K562 (cell line): ENCODE measurements around the gene IL21. TPM values are rescaled to one million over a fixed set of nuclear protein-coding genes. Genes with fewer than 3 reads are reported as not detected.

Experiments
- ATAC-seq: fragments of 200-7000 bp; cut with Tn5 transposase; 3 replicates; pipeline ENCODE4 v1.9.1; 2020; ENCODE audit warnings: moderate library complexity
- BruUV-seq: library from RNA; stranded (reverse); fragments of 400-500 nt; replicated peaks from 2 replicates; lab custom pipeline; 2021; lab: Mats Ljungman, UMichigan
- CTCF ChIA-PET: fragments of 300-600 bp; formaldehyde crosslinking; extraction: SDS; loops from one replicate; lab custom pipeline; 2021; ENCODE audit warnings: low intra/inter-chr PET ratio; lab: Yijun Ruan, JAX
- POLR2A ChIA-PET: fragments of 300-600, 350-650 bp; sonication (Branson Sonifier 250); formaldehyde crosslinking; extraction: SDS; loops from one replicate; lab custom pipeline; 2021; ENCODE audit warnings: antibody characterized with exemption, inconsistent platforms; lab: Yijun Ruan, JAX
- DNase-seq, 4 experiments: peaks; one replicate each; pipeline versions ENCODE4 v3.0.0 to v3.0.0-alpha.2; 2011 to 2018; ENCODE audit warnings: low spot score in 3 of 4, mixed read lengths in 3 of 4; ENCODE audit errors: extremely low read depth in 1 of 4
- FAIRE-seq: peaks from 2 replicates; lab custom pipeline; 2011; peaks lifted over from hg19 to GRCh38; lab: Jason Lieb, UNC
- H2AFZ ChIP-seq: 2 replicates; pipeline ENCODE4 v1.6.0; 2011; ENCODE audit warnings: low read depth, low read length, control low read depth, inconsistent platforms
- H3K27ac ChIP-seq: fragments of 200-600 bp; 3 replicates; pipeline ENCODE4 v1.8.0; 2011; ENCODE audit warnings: low read depth, mild to moderate bottlenecking, control low read depth, inconsistent platforms, low read length, moderate library complexity, mixed read lengths; ENCODE audit errors: extremely low read depth
- H3K27me3 ChIP-seq, 2 experiments: fragments of 300-600 bp in 1 of 2; 2 replicates in 1 of 2; 3 replicates in 1 of 2; pipeline versions ENCODE4 v1.6.0 to v1.8.0; 2011; ENCODE audit warnings: inconsistent platforms in 2 of 2, low read length in 2 of 2, mild to moderate bottlenecking in 1 of 2, mixed read lengths in 1 of 2, moderate library complexity in 1 of 2; ENCODE audit not compliant: control insufficient read depth in 2 of 2, insufficient read depth in 2 of 2
- H3K36me3 ChIP-seq: fragments of 300-600 bp; 3 replicates; pipeline ENCODE4 v1.8.0; 2011; ENCODE audit warnings: mild to moderate bottlenecking, low read length, inconsistent platforms; ENCODE audit not compliant: control insufficient read depth, insufficient read depth
- H3K4me1 ChIP-seq, 2 experiments: fragments of 200-600 bp in 1 of 2; replicated peaks in 1 of 2; 2 replicates in 1 of 2; 3 replicates in 1 of 2; pipeline versions ENCODE4 v1.5.1 to v1.8.0; 2011; ENCODE audit warnings: inconsistent platforms in 2 of 2, low read length in 2 of 2, mild to moderate bottlenecking in 1 of 2, mixed read lengths in 1 of 2, moderate library complexity in 1 of 2; ENCODE audit not compliant: control insufficient read depth in 2 of 2, insufficient read depth in 2 of 2
- H3K4me2 ChIP-seq: 2 replicates; pipeline ENCODE4 v1.6.1; 2011; ENCODE audit warnings: low read length, control low read depth, inconsistent platforms, mixed read lengths; ENCODE audit not compliant: insufficient read depth
- H3K4me3 ChIP-seq: fragments of 200-600 bp; sonication (generic), shearing (Covaris generic); 2 replicates; pipeline ENCODE4 v1.5.1; 2016; ENCODE audit warnings: control low read depth, inconsistent platforms
- H3K79me2 ChIP-seq: fragments of 200-600 bp; 3 replicates; pipeline ENCODE4 v1.8.0; 2011; ENCODE audit warnings: low read length, inconsistent platforms; ENCODE audit not compliant: control insufficient read depth, insufficient read depth
- H3K9ac ChIP-seq, 2 experiments: 2 replicates each; pipeline versions ENCODE4 v1.6.0 to v1.6.1; 2011; ENCODE audit warnings: low read depth in 2 of 2, low read length in 2 of 2, control low read depth in 1 of 2, inconsistent platforms in 1 of 2, mild to moderate bottlenecking in 1 of 2, mixed read lengths in 1 of 2; ENCODE audit not compliant: insufficient read depth in 1 of 2
- H3K9me1 ChIP-seq: one replicate; pipeline ENCODE4 v1.6.0; 2011; ENCODE audit warnings: inconsistent platforms, mild to moderate bottlenecking, low read length, moderate library complexity; ENCODE audit not compliant: control insufficient read depth, insufficient read depth
- H3K9me3 ChIP-seq: replicated peaks from 2 replicates; pipeline ENCODE4 v1.5.1; 2011; ENCODE audit warnings: low read depth, low read length, inconsistent platforms; ENCODE audit not compliant: control insufficient read depth, insufficient read depth
- H4K20me1 ChIP-seq: replicated peaks from 2 replicates; pipeline ENCODE4 v1.6.1; 2011; ENCODE audit warnings: low read length, inconsistent platforms, mixed read lengths; ENCODE audit not compliant: control insufficient read depth, insufficient read depth
- ATF3 ChIP-seq, 2 experiments: fragments of 450-650 bp in 1 of 2; sonication (generic) in 1 of 2; formaldehyde crosslinking in 1 of 2; IDR thresholded peaks in 1 of 2; conservative IDR thresholded peaks in 1 of 2; 2 replicates each; pipeline versions ENCODE4 v1.6.1 to v1.8.1; 2016 to 2023; ENCODE audit warnings: mild to moderate bottlenecking in 2 of 2, moderate library complexity in 2 of 2, inconsistent platforms in 1 of 2, missing genetic modification reagents in 1 of 2
- ATF7 ChIP-seq: fragments of 450-650 bp; IDR thresholded peaks from 2 replicates; pipeline ENCODE4 v1.7.1; 2014; ENCODE audit warnings: mild to moderate bottlenecking, moderate library complexity
- CEBPZ ChIP-seq: fragments of 150-350 bp; IDR thresholded peaks from 2 replicates; pipeline ENCODE4 v1.6.1; 2014; ENCODE audit warnings: low read depth, mild to moderate bottlenecking, low read length, borderline replicate concordance
- EWSR1 ChIP-seq: fragments of 450-650 bp; IDR thresholded peaks from 2 replicates; pipeline ENCODE4 v1.6.1; 2018; ENCODE audit warnings: borderline replicate concordance, mild to moderate bottlenecking, low read depth, moderate library complexity; ENCODE audit not compliant: partially characterized antibody
- FIP1L1 ChIP-seq: fragments of 200-400 bp; formaldehyde crosslinking; IDR thresholded peaks from 2 replicates; pipeline ENCODE4 v1.6.1; 2018; ENCODE audit warnings: mild to moderate bottlenecking, low read depth, low read length; ENCODE audit not compliant: poor library complexity, severe bottlenecking
- FOXJ2 ChIP-seq: fragments of 200-800 bp; sonication (Bioruptor generic); IDR thresholded peaks from 2 replicates; pipeline ENCODE4 v1.6.1; 2016; ENCODE audit warnings: missing genetic modification characterization, missing compliant biosample characterization
- ILF3 ChIP-seq: fragments of 450-650 bp; IDR thresholded peaks from 2 replicates; pipeline ENCODE4 v1.6.1; 2018; ENCODE audit warnings: antibody characterized with exemption, mild to moderate bottlenecking, moderate library complexity, borderline replicate concordance
- JUN ChIP-seq, 2 experiments: sonication (generic) in 1 of 2; formaldehyde crosslinking in 1 of 2; IDR thresholded peaks; 2 replicates each; pipeline versions ENCODE4 v1.6.1 to v1.8.0; 2012 to 2022; ENCODE audit warnings: borderline replicate concordance in 2 of 2, mild to moderate bottlenecking in 2 of 2, improper control_type of control experiment in 1 of 2, low read depth in 1 of 2, low read length in 1 of 2, missing genetic modification reagents in 1 of 2
- JUND ChIP-seq, 2 experiments: IDR thresholded peaks; 2 replicates in 1 of 2; 3 replicates in 1 of 2; pipeline ENCODE4 v1.6.1; 2011; ENCODE audit warnings: borderline replicate concordance in 2 of 2, low read depth in 2 of 2, low read length in 2 of 2, improper control_type of control experiment in 1 of 2, missing biosample characterization in 1 of 2, missing genetic modification characterization in 1 of 2, missing genetic modification reagents in 1 of 2
- KDM1A ChIP-seq, 2 experiments: fragments of 450-650 bp; IDR thresholded peaks; 2 replicates each; pipeline ENCODE4 v1.6.1; 2016; ENCODE audit warnings: mild to moderate bottlenecking in 2 of 2
- KDM4B ChIP-seq, 2 experiments: fragments of 450-650 bp in 1 of 2; sonication (generic) in 1 of 2; IDR thresholded peaks; 2 replicates each; pipeline ENCODE4 v1.6.1; 2016 to 2017; ENCODE audit warnings: borderline replicate concordance in 2 of 2, antibody characterized with exemption in 1 of 2, low read depth in 1 of 2, mild to moderate bottlenecking in 1 of 2
- POLR2AphosphoS5 ChIP-seq: IDR thresholded peaks from 2 replicates; pipeline ENCODE4 v1.6.1; 2011; ENCODE audit warnings: mild to moderate bottlenecking, low read depth, low read length, moderate library complexity; ENCODE audit not compliant: control insufficient read depth, insufficient read depth
- RCOR1 ChIP-seq, 2 experiments: IDR thresholded peaks; 2 replicates each; pipeline ENCODE4 v1.6.1; 2012; ENCODE audit warnings: low read depth in 2 of 2, low read length in 2 of 2, borderline replicate concordance in 1 of 2, improper control_type of control experiment in 1 of 2
- ZBTB17 ChIP-seq: fragments of 450-650 bp; formaldehyde crosslinking; IDR thresholded peaks from 2 replicates; pipeline ENCODE4 v1.4.0; 2020; ENCODE audit warnings: mild to moderate bottlenecking
- ZNF134 ChIP-seq: fragments of 250-450 bp; sonication (Bioruptor Pico); conservative IDR thresholded peaks from 2 replicates; pipeline ENCODE4 v1.4.0; 2020
- ZNF444 ChIP-seq: fragments of 250-450 bp; sonication (Bioruptor Pico); IDR thresholded peaks from 2 replicates; pipeline ENCODE4 v1.4.0; 2020; ENCODE audit warnings: mild to moderate bottlenecking, moderate library complexity
- ZNF586 ChIP-seq: fragments of 450-650 bp; formaldehyde crosslinking; conservative IDR thresholded peaks from 2 replicates; pipeline ENCODE4 v1.4.0; 2020; ENCODE audit warnings: mild to moderate bottlenecking, moderate library complexity
- WGBS: fragments of 100-300 bp; shearing (Covaris generic); methylation state at CpG from one replicate; pipeline ENCODE4 v1.1.6; 2016; ENCODE audit warnings: low coverage, mixed read lengths; ENCODE audit not compliant: insufficient coverage; ENCODE audit errors: missing lambda C conversion rate; 5-methylcytosine and 5-hydroxymethylcytosine counted together
- in situ Hi-C: fragments of 300-500 bp; cut with MboI; formaldehyde crosslinking; loops from 4 replicates; pipeline ENCODE4 v1.15.0; 2018; ENCODE audit warnings: inconsistent platforms, mixed read lengths
- intact Hi-C: fragments of 100-400 bp; cut with micrococcal nuclease; formaldehyde crosslinking; loops from 2 replicates; pipeline ENCODE4 v1.14.2; 2022
- polyA plus RNA-seq, 8 experiments: library from polyadenylated mRNA; depleted of rRNA in 4 of 8; stranded (reverse) in 5 of 8; unstranded in 3 of 8; fragments of >200 nt; fragmentation: Nextera tagmentation in 2 of 8; fragmentation: Illumina TruSeq in 1 of 8; extraction: Ambion mirVana in 2 of 8; extraction: Trizol in 1 of 8; gene quantifications; 2 replicates each; pipeline versions ENCODE4 v1.2.1 to v1.2.3, GENCODE V29; 2011 to 2014; ENCODE audit warnings: inconsistent platforms in 1 of 8, missing spikeins in 1 of 8
- total RNA-seq, 7 experiments: library from RNA; depleted of rRNA in 6 of 7; stranded (reverse); fragments of >200 nt in 6 of 7; fragmentation: Illumina TruSeq in 2 of 7; extraction: Trizol in 2 of 7; gene quantifications; 2 replicates each; pipeline versions ENCODE4 v1.2.1 to v1.2.3, GENCODE V29; 2011 to 2021; ENCODE audit warnings: low replicate concordance in 1 of 7

The IL21 gene
- total and polyA plus RNA-seq, 9 of the 15 experiments (the other 6 are each of a cell fraction or from before 2014, with no cell fraction given) = not detected

GRCh38 chr4:122612540-122612939, 8.3 kb downstream of the IL21 start:
- Histone ChIP-seq H3K9me1 (no peaks in the 10 kb centered on the region), H3K4me1 (no peaks in the 10 kb centered on the region; a peak in 1 of 5 replicates), H3K9ac (no peak overlapping the region), H3K27ac (no peak overlapping the region), H3K27me3 (no peaks in the 10 kb centered on the region), H3K9me3 (no peaks in the 10 kb centered on the region), H3K79me2 (no peaks in the 10 kb centered on the region), H3K36me3 (no peaks in the 10 kb centered on the region), H3K4me2 (no peak overlapping the region), H4K20me1 (no peaks in the 10 kb centered on the region), H3K4me3 (no peak overlapping the region), H2AFZ (no peak overlapping the region)
- intact Hi-C loops = no loop called here
- no TSS peak for BruUV-seq
- DNase-seq (no peak), FAIRE-seq (no peak), ATAC-seq (peak; percentile 53; the same call in 1 of the 3 replicates)
- ChIA-PET CTCF (no interaction called here), POLR2A (no interaction called here)
- in situ Hi-C loops = no loop called here
- 22% methylated on average over 3 of the region's 3 CpGs for WGBS
- TF ChIP-seq ZNF586 (no peak), ZBTB17 (no peak), POLR2AphosphoS5 (no peak), ZNF134 (no peak), JUN (IDR thresholded peaks at IDR 0.05; ENCODE audit: borderline replicate concordance, low read depth, low read length) (0 out of 2 replicates have a peak, but pooled peaks have one; percentile 12), JUN (CRISPR knock-in tag; IDR thresholded peaks at IDR 0.05; ENCODE audit: borderline replicate concordance) (no peak), RCOR1 (IDR thresholded peaks at IDR 0.05; ENCODE audit: borderline replicate concordance in 1 of 2, low read depth in 2 of 2, low read length in 2 of 2) (no peak), KDM1A (IDR thresholded peaks at IDR 0.05) (peak in 1 of 2 experiments; percentile 8; a peak in 1 of 4 replicates), ILF3 (no peak), CEBPZ (no peak), ZNF444 (CRISPR knock-in tag) (no peak), ATF7 (no peak), FOXJ2 (no peak), ATF3 (IDR thresholded peaks at IDR 0.05) (peak; percentile 21; the same call in 1 of the 2 replicates), ATF3 (CRISPR knock-in tag; conservative IDR thresholded peaks at IDR 0.05) (no peak), EWSR1 (no peak), JUND (IDR thresholded peaks at IDR 0.05; ENCODE audit: borderline replicate concordance, low read depth, low read length) (peak; percentile 25; the same call in 1 of the 2 replicates), JUND (tag; IDR thresholded peaks at IDR 0.05; ENCODE audit: borderline replicate concordance, low read depth, low read length) (no peak; the same call in 2 of the 3 replicates), KDM4B (IDR thresholded peaks at IDR 0.05; ENCODE audit: borderline replicate concordance in 2 of 2, low read depth in 1 of 2) (no peak), FIP1L1 (no peak)
